ENCODE data around the gene N4BP2.

- TF ChIP-seq CTCF (IDR thresholded peaks at IDR 0.05; ENCODE audit: low read length) (no peak), EZH2phosphoT487 (IDR thresholded peaks at IDR 0.05; ENCODE audit: low read length) (no peak)
Measured at GRCh38 chr4:40205259-40206198, 148.9 kb downstream of the N4BP2 start.
